CD4-positive, alpha-beta memory T cell (primary cell): Measurements from ENCODE around the gene ACP4. TPM values are rescaled to one million over a fixed set of nuclear protein-coding genes. Genes with fewer than 3 reads are reported as not detected.

Experiments used
- CTCF ChIA-PET: fragments of 350-600 bp; sonication (Branson Sonifier 250); formaldehyde crosslinking; loops from one replicate; lab custom pipeline; 2021; ENCODE audit warnings: inconsistent platforms; ENCODE audit not compliant: partially characterized antibody; lab: Charles Lee
- POLR2A ChIA-PET: fragments of 350-600 bp; sonication (Branson Sonifier 250); formaldehyde crosslinking; loops from one replicate; lab custom pipeline; 2021; ENCODE audit not compliant: partially characterized antibody; lab: Charles Lee
- DNase-seq, 5 donors: peaks; one replicate each; pipeline versions ENCODE4 v3.0.0 to v3.0.0-alpha.2; 2020 to 2022; ENCODE audit warnings: mixed read lengths in 1 of 5
- H3K27ac ChIP-seq: one replicate; pipeline ENCODE4 v1.7.0; 2013; ENCODE audit warnings: low read depth, low read length
- H3K27me3 ChIP-seq: 2 replicates; pipeline ENCODE4 v1.7.0; 2013; ENCODE audit warnings: mild to moderate bottlenecking, low read length, moderate library complexity; ENCODE audit not compliant: insufficient read depth
- H3K36me3 ChIP-seq: 2 replicates; pipeline ENCODE4 v1.7.0; 2013; ENCODE audit warnings: mild to moderate bottlenecking, low read length, moderate library complexity; ENCODE audit not compliant: insufficient read depth
- H3K4me1 ChIP-seq: 2 replicates; pipeline ENCODE4 v1.7.0; 2013; ENCODE audit warnings: mild to moderate bottlenecking, low read length, moderate library complexity; ENCODE audit not compliant: insufficient read depth
- H3K4me3 ChIP-seq, 2 donors: one replicate each; pipeline ENCODE4 v1.7.0; 2013; ENCODE audit warnings: low read length in 2 of 2, mild to moderate bottlenecking in 1 of 2
- H3K9me3 ChIP-seq, 2 donors: one replicate each; pipeline ENCODE4 v1.7.0; 2013; ENCODE audit warnings: low read length in 2 of 2, control low read depth in 1 of 2; ENCODE audit not compliant: control insufficient read depth in 1 of 2
- H3K27ac Mint-ChIP-seq, 7 donors: one replicate each; pipeline ENCODE4 v1.8.0; 2020 to 2021; ENCODE audit warnings: mixed read lengths in 7 of 7, mild to moderate bottlenecking in 6 of 7, inconsistent platforms in 3 of 7, moderate library complexity in 3 of 7
- H3K27me3 Mint-ChIP-seq, 2 donors: one replicate each; pipeline ENCODE4 v1.8.0; 2020 to 2021; ENCODE audit warnings: mixed read lengths in 2 of 2
- H3K36me3 Mint-ChIP-seq, 2 donors: one replicate each; pipeline ENCODE4 v1.8.0; 2020 to 2021; ENCODE audit warnings: mixed read lengths in 2 of 2, inconsistent platforms in 1 of 2, mild to moderate bottlenecking in 1 of 2
- H3K4me1 Mint-ChIP-seq, 4 donors: one replicate each; pipeline ENCODE4 v1.8.0; 2020 to 2021; ENCODE audit warnings: mixed read lengths in 4 of 4, mild to moderate bottlenecking in 1 of 4
- H3K4me3 Mint-ChIP-seq, 8 donors: one replicate each; pipeline ENCODE4 v1.8.0; 2020 to 2021; ENCODE audit warnings: mixed read lengths in 8 of 8, mild to moderate bottlenecking in 7 of 8, moderate library complexity in 6 of 8, inconsistent platforms in 3 of 8
- H3K9me3 Mint-ChIP-seq, 8 donors: one replicate each; pipeline ENCODE4 v1.8.0; 2020 to 2021; ENCODE audit warnings: mixed read lengths in 8 of 8, mild to moderate bottlenecking in 5 of 8, inconsistent platforms in 3 of 8, moderate library complexity in 1 of 8
- intact Hi-C: fragments of 100-400 bp; cut with micrococcal nuclease; formaldehyde crosslinking; loops from one replicate; pipeline ENCODE4 v1.15.1; 2023
- polyA plus RNA-seq, 2 donors: library from polyadenylated mRNA; unstranded; fragments of 300-500 nt; fragmentation: Illumina TruSeq; gene quantifications; one replicate each; pipeline ENCODE4 v1.2.3, GENCODE V29; 2021
- total RNA-seq, 2 experiments: library from RNA; stranded (reverse); gene quantifications; one replicate each; pipeline ENCODE4 v1.2.3, GENCODE V29; 2021

The ACP4 gene
- total and polyA plus RNA-seq, 4 experiments from 2014 or later: not detected

DNA sequence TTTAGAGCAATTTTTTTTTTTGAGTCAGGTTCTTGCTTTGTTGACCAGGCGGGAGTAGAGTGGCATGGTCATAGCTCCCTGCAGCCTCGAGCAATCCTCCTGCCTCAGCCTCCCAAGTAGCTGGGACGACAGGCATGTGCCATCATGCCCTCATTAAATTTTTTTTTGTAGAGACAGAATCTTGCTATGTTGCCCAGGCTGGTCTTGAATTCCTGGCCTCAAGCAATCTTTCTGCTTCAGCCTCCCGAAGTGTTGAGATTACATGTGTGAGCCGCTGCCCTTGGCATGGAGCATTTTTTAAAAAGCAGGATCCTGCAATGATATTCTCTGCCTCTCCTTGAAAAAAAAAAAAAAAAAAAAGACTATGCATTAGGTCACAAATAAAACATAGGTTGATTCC lies 14.1 kb upstream of the ACP4 start:
- CTCF ChIA-PET: no interaction called here
- intact Hi-C loops: no loop called here
- Mint-ChIP-seq H3K4me3 (no peak overlapping the region), H3K4me1 (peaks cover 0 to 8% (median 3%) of the 10 kb centered on the region in 4 donors), H3K27ac (no peak overlapping the region), H3K36me3 (peaks cover 0 to 1% of the 10 kb centered on the region in 2 donors), H3K27me3 (peaks cover 36 to 49% of the 10 kb centered on the region in 2 donors), H3K9me3 (peaks cover 0 to 13% (median 4%) of the 10 kb centered on the region in 8 donors)
- H3K9me3 ChIP-seq: no peaks in the 10 kb centered on the region
- no peaks in the 10 kb centered on the region for H3K36me3 ChIP-seq
- POLR2A ChIA-PET: no interaction called here
- no peak overlapping the region for H3K27ac ChIP-seq
- no peak for DNase-seq
- H3K4me3 ChIP-seq: no peak overlapping the region
- H3K4me1 ChIP-seq: no peaks in the 10 kb centered on the region
- peaks cover 24% of the 10 kb centered on the region for H3K27me3 ChIP-seq

DNA sequence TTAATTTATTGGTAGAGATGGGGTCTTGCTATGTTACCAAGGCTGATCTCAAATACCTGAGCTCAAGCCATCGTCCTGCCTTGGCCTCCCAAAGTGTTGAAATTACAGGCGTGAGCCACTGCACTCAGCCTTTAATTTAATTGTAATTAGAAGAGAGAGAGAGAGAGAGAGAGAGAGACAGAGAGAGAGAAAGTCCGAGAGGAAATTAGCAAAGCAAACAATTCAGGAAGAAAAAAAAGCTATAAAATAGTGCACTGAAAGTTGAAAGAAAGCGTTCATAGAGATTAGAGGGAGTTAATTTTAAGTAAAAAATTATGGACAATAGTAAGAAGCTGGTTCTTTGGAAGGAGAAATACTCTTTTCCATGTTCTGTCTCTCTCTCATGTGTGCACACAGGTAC lies 13.0 kb upstream of the ACP4 start:
- Mint-ChIP-seq H3K4me3 (no peak overlapping the region), H3K27ac (no peak overlapping the region), H3K4me1 (peaks cover 0 to 8% (median 3%) of the 10 kb centered on the region in 4 donors), H3K36me3 (peaks cover 0 to 1% of the 10 kb centered on the region in 2 donors), H3K9me3 (peaks cover 0 to 13% (median 4%) of the 10 kb centered on the region in 8 donors), H3K27me3 (peaks cover 39 to 49% of the 10 kb centered on the region in 2 donors)
- Histone ChIP-seq H3K36me3 (no peaks in the 10 kb centered on the region), H3K27me3 (peaks cover 24% of the 10 kb centered on the region), H3K4me1 (no peaks in the 10 kb centered on the region), H3K9me3 (no peaks in the 10 kb centered on the region), H3K27ac (no peak overlapping the region), H3K4me3 (no peak overlapping the region)
- POLR2A ChIA-PET: no interaction called here
- intact Hi-C loops: no loop called here
- CTCF ChIA-PET: interaction anchor here (1.3 to 1.5 kb wide), 2 partner anchors 239 to 420 kb away, joined by 3 to 4 read pairs; no protein-coding TSS in a partner anchor
- no peak for DNase-seq

DNA sequence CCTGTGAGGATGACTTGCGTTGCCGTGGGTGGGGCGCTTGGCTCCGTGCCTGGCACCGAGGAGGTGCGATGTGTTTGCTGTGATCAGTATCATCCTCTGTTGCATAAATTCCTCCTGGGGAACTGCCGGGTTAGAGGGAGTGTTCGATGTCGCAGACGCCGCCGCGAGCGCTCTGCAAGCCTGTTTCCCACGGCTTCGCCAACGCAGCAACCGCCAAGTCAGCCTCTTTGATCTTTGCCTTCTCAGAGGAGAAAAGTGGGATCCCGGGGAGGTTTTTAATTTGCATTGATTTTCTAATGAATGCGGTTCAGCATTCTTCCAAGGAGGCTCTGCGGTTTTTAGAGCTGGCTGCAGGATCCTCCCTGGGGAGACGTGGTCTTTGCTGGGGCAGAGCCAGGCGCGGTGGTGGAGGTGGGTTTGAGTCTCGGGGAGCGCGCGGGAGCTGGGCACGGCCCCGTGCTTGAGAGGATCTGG lies 12.3 kb upstream of the ACP4 start:
- Mint-ChIP-seq H3K36me3 (peaks cover 0 to 1% of the 10 kb centered on the region in 2 donors), H3K27ac (no peak overlapping the region), H3K27me3 (peaks cover 41 to 53% of the 10 kb centered on the region in 2 donors), H3K4me3 (peak overlapping the region in 1 of 8 donors; percentile 11), H3K9me3 (peaks cover 0 to 13% (median 4%) of the 10 kb centered on the region in 8 donors), H3K4me1 (peaks cover 0 to 8% (median 3%) of the 10 kb centered on the region in 4 donors)
- Histone ChIP-seq H3K36me3 (no peaks in the 10 kb centered on the region), H3K4me3 (no peak overlapping the region), H3K27me3 (peaks cover 24% of the 10 kb centered on the region), H3K4me1 (no peaks in the 10 kb centered on the region), H3K9me3 (no peaks in the 10 kb centered on the region), H3K27ac (no peak overlapping the region)
- intact Hi-C loops: no loop called here
- POLR2A ChIA-PET: no interaction called here
- DNase-seq: no peak
- CTCF ChIA-PET: interaction anchor here (1.3 to 1.5 kb wide), 2 partner anchors 240 to 420 kb away, joined by 3 to 4 read pairs; no protein-coding TSS in a partner anchor

DNA sequence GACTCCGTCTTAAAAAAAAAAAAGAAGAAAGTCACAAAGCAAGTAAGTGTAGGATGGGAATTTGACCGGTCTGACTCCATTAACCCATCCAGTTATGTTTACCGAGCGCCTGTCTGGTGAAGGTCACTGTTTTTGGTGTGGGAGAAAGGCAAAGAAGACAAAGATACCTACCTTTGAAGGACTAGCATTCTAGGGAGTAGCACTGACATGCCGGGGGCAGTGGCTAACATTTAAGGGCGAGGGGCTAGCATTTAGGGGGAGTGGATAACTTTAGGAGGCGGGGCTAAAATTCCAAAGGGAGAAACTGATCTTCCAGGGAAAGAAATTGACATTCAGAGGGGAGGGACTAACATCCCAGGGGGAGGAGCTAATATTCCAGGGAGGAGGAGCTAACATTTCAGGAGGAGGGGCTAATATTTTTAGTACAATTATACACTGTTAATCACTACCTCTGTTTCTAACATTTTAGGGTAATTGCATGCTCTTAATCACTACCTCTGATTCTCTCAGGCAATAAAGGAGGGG lies 11.2 kb upstream of the ACP4 start:
- Mint-ChIP-seq H3K4me3 (no peak overlapping the region), H3K36me3 (peaks cover 0 to 1% of the 10 kb centered on the region in 2 donors), H3K27me3 (peaks cover 45 to 54% of the 10 kb centered on the region in 2 donors), H3K9me3 (peaks cover 0 to 13% (median 4%) of the 10 kb centered on the region in 8 donors), H3K27ac (no peak overlapping the region), H3K4me1 (peaks cover 3 to 10% (median 6%) of the 10 kb centered on the region in 4 donors)
- ChIA-PET CTCF (interaction anchor here (1.3 kb wide), 1 partner anchor 422 kb away, joined by 4 read pairs; no protein-coding TSS in a partner anchor), POLR2A (no interaction called here)
- Histone ChIP-seq H3K27me3 (peaks cover 24% of the 10 kb centered on the region), H3K4me3 (no peak overlapping the region), H3K9me3 (no peaks in the 10 kb centered on the region), H3K27ac (no peak overlapping the region), H3K36me3 (no peaks in the 10 kb centered on the region), H3K4me1 (peaks cover 7% of the 10 kb centered on the region)
- intact Hi-C loops: no loop called here
- no peak for DNase-seq

DNA sequence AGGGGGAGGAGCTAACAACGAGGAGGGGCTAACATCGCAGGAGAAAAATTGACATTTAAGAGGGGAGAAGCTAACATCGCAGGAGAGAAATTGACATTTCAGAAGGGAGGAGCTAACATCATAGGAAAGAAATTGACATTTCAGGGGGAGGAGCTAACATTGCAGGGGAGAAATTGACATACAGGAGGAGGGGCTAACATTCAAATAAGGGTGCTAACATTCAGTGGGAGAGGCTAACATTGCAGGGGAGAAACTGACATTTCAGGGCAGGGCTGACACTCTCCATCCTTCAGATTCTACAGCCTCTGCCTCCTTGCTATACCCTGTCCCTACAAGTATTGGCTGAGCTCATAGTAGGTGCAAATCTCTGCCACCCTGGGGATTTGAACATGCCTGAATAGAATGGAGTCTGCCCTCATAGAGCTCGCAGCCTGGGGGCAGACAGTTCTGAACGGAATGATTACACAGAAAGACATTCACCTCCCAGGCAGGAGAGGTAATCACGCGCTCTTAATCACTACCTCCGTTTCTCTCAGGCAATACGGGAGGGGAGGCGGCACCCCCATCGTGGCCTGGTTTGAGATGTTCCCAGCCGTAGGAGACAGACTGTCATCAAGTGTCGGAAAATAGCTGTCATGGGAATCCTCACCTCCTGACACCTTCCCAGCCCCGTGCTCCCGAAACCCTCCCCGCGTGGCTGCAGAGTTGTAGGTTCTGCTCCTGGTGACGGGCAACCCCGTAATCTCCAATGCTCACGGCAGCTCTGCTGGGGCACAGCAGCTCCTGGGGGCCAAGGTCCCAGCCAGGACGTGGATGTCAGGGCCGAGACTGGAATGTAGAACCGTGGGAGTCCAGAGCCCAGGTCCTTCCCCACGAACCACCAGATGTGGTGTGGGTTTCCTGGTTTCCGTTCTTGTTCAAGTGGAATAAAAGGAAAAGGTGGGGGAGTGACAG lies 10.4 kb upstream of the ACP4 start:
- Histone ChIP-seq H3K4me3 (no peak overlapping the region), H3K36me3 (no peaks in the 10 kb centered on the region), H3K9me3 (no peaks in the 10 kb centered on the region), H3K27me3 (peaks cover 24% of the 10 kb centered on the region), H3K4me1 (peaks cover 7% of the 10 kb centered on the region), H3K27ac (no peak overlapping the region)
- ChIA-PET POLR2A (no interaction called here), CTCF (interaction anchor here (1.3 kb wide), 1 partner anchor 423 kb away, joined by 4 read pairs; no protein-coding TSS in a partner anchor)
- no peak overlapping the region for H3K27ac Mint-ChIP-seq
- H3K9me3 Mint-ChIP-seq: peaks cover 0 to 11% (median 4%) of the 10 kb centered on the region in 8 donors
- peaks cover 0 to 1% of the 10 kb centered on the region in 2 donors for H3K36me3 Mint-ChIP-seq
- DNase-seq: no peak
- peaks cover 3 to 10% (median 6%) of the 10 kb centered on the region in 4 donors for H3K4me1 Mint-ChIP-seq
- intact Hi-C loops: no loop called here
- peaks cover 45 to 50% of the 10 kb centered on the region in 2 donors for H3K27me3 Mint-ChIP-seq
- H3K4me3 Mint-ChIP-seq: no peak overlapping the region

DNA sequence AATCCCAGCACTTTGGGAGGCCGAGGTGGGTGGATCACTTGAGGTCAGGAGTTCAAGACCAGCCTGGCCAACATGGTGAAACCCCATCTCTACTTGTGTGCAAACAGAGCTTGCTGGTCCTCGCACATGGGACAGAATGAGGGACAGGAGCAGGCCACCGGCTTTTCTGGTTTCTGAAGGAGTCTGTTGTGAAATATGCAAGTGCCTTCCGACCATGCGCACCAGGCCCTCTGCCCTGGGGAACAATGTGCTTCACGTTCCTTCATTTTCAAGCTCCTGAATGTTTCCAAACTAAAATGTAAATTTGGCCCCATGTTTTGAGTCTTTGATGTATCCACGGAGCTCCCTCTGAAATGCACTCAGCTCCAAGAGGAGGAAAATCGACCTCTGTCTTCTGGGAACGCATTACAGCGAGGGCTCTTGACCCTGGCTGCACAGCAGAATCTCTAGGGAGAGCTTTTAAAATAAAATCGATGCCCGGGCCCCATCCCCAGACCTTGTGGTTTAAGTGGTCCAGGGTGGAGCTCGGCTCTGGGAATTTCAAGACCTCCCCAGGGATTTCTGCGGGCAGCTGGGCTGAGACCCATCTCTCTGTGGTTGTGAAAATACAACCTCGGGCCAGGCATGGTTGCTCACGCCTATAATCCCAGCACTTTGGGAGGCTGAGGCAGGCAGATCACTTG lies 9.3 kb upstream of the ACP4 start:
- peaks cover 7% of the 10 kb centered on the region for H3K4me1 ChIP-seq
- Mint-ChIP-seq H3K9me3 (peaks cover 0 to 9% (median 2%) of the 10 kb centered on the region in 8 donors), H3K27me3 (peaks cover 43 to 44% of the 10 kb centered on the region in 2 donors), H3K4me3 (no peak overlapping the region), H3K27ac (no peak overlapping the region), H3K4me1 (peaks cover 3 to 10% (median 6%) of the 10 kb centered on the region in 4 donors), H3K36me3 (no peaks in the 10 kb centered on the region)
- intact Hi-C loops: no loop called here
- no peak for DNase-seq
- peaks cover 24% of the 10 kb centered on the region for H3K27me3 ChIP-seq
- H3K9me3 ChIP-seq: no peaks in the 10 kb centered on the region
- no peaks in the 10 kb centered on the region for H3K36me3 ChIP-seq
- no peak overlapping the region for H3K4me3 ChIP-seq
- CTCF ChIA-PET: interaction anchor here (1.1 to 4.4 kb wide), 3 partner anchors 225 to 423 kb away, joined by 4 to 24 read pairs (median 5); no protein-coding TSS in a partner anchor
- no peak overlapping the region for H3K27ac ChIP-seq
- POLR2A ChIA-PET: no interaction called here
